Measurements from ENCODE around the gene HNF1B.
A peak's percentile ranks its signal among the peaks of the same experiment; 100 is the strongest.
"Not testable (repeated sequence)": the region's sequence is repeated elsewhere in the genome, so short reads cannot be mapped to it uniquely, and the experiment has no call there.

The HNF1B gene

GRCh38 chr17:37744961-37745800, at the start of gene HNF1B:
Gene HNF1B (minus strand): TSS chr17:37745059. CDS start chr17:37744884, 175 bp downstream.
- DNase-seq (ENCODE audit: low read depth in 2 of 2), result no peak

- no peak for DNase-seq (ENCODE audit: low read depth in 2 of 2)
These were observed 47.9 kb upstream of the HNF1B start for GRCh38 chr17:37792787-37793186.

GRCh38 chr17:37791447-37792399, 46.9 kb upstream of the HNF1B start:
- DNase-seq (ENCODE audit: low read depth in 2 of 2), result peak in 1 of 2 experiments; percentile 37

GRCh38 chr17:37789771-37790541, 45.1 kb upstream of the HNF1B start:
- no peak for DNase-seq (ENCODE audit: low read depth in 2 of 2)

- DNase-seq (ENCODE audit: low read depth in 2 of 2), result no peak
These were observed 44.2 kb upstream of the HNF1B start for GRCh38 chr17:37789021-37789565.

GRCh38 chr17:37788526-37788925, 43.7 kb upstream of the HNF1B start:
- DNase-seq (ENCODE audit: low read depth in 2 of 2), result no peak

- no peak for DNase-seq (ENCODE audit: low read depth in 2 of 2)
These were observed 42.3 kb upstream of the HNF1B start for GRCh38 chr17:37787055-37787757.

GRCh38 chr17:37786481-37786880, 41.6 kb upstream of the HNF1B start:
- no peak for DNase-seq (ENCODE audit: low read depth in 2 of 2)

GRCh38 chr17:37782460-37782859, 37.6 kb upstream of the HNF1B start:
- DNase-seq (ENCODE audit: low read depth in 2 of 2), result not testable (repeated sequence)

- no peak for DNase-seq (ENCODE audit: low read depth in 2 of 2)
These were observed 36.6 kb upstream of the HNF1B start for GRCh38 chr17:37781451-37781850.

- no peak for DNase-seq (ENCODE audit: low read depth in 2 of 2)
These were observed 34.7 kb upstream of the HNF1B start for GRCh38 chr17:37779554-37779953.

GRCh38 chr17:37774504-37774903, 29.6 kb upstream of the HNF1B start:
- peak in 1 of 2 experiments; percentile 17 for DNase-seq (ENCODE audit: low read depth in 2 of 2)

- DNase-seq (ENCODE audit: low read depth in 2 of 2), result no peak
These were observed 28.1 kb upstream of the HNF1B start for GRCh38 chr17:37772982-37773381.

- DNase-seq (ENCODE audit: low read depth in 2 of 2), result peak in 1 of 2 experiments; percentile 51
These were observed 26.0 kb upstream of the HNF1B start for GRCh38 chr17:37770631-37771518.

- DNase-seq (ENCODE audit: low read depth in 2 of 2), result no peak
These were observed 24.2 kb upstream of the HNF1B start for GRCh38 chr17:37769050-37769449.

GRCh38 chr17:37768438-37768837, 23.6 kb upstream of the HNF1B start:
- DNase-seq (ENCODE audit: low read depth in 2 of 2), result no peak

- DNase-seq (ENCODE audit: low read depth in 2 of 2), result no peak
These were observed 22.1 kb upstream of the HNF1B start for GRCh38 chr17:37766971-37767370.

- DNase-seq (ENCODE audit: low read depth in 2 of 2), result no peak
These were observed 19.5 kb upstream of the HNF1B start for GRCh38 chr17:37764383-37764782.

GRCh38 chr17:37762666-37763065, 17.8 kb upstream of the HNF1B start:
- DNase-seq (ENCODE audit: low read depth in 2 of 2), result no peak

- DNase-seq (ENCODE audit: low read depth in 2 of 2), result no peak
These were observed 17.1 kb upstream of the HNF1B start for GRCh38 chr17:37761961-37762360.

Measured in stimulated activated CD4-positive, alpha-beta T cell treated with anti-CD3 and anti-CD28 coated beads, Interleukin-12 subunit alpha, Interleukin-12 subunit beta, amount 100 ng/mL, for 24 hours (primary cell).